H9 (cell line): Measurements from ENCODE around the gene LOXL1. TPM values are rescaled to one million over a fixed set of nuclear protein-coding genes. Genes with fewer than 3 reads are reported as not detected.

Experiments used
- DNase-seq: peaks from one replicate; pipeline ENCODE4 v3.0.0-alpha.2; 2017
- H2AFZ ChIP-seq: one replicate; pipeline ENCODE4 v1.6.1; 2013; ENCODE audit warnings: mild to moderate bottlenecking, low read length, control low read depth, moderate library complexity
- H2AK5ac ChIP-seq: 2 replicates; pipeline ENCODE4 v1.6.1; 2013; ENCODE audit warnings: low read length, control low read depth, mixed read lengths; ENCODE audit not compliant: insufficient read length
- H2BK120ac ChIP-seq: one replicate; pipeline ENCODE4 v1.6.1; 2013; ENCODE audit warnings: low read depth, mild to moderate bottlenecking, low read length, control low read depth, inconsistent platforms; ENCODE audit not compliant: poor library complexity, severe bottlenecking
- H2BK12ac ChIP-seq: 2 replicates; pipeline ENCODE4 v1.6.1; 2013; ENCODE audit warnings: low read length, control low read depth, mixed read lengths, low read depth; ENCODE audit not compliant: insufficient read length
- H2BK15ac ChIP-seq: 2 replicates; pipeline ENCODE4 v1.6.1; 2013; ENCODE audit warnings: low read depth, low read length, control low read depth
- H2BK20ac ChIP-seq: one replicate; pipeline ENCODE4 v1.6.1; 2013; ENCODE audit warnings: low read depth, mild to moderate bottlenecking, low read length, control low read depth, inconsistent platforms; ENCODE audit not compliant: poor library complexity, severe bottlenecking
- H2BK5ac ChIP-seq: 2 replicates; pipeline ENCODE4 v1.6.1; 2013; ENCODE audit warnings: low read length, control low read depth, mixed read lengths; ENCODE audit not compliant: insufficient read length
- H3K14ac ChIP-seq: 2 replicates; pipeline ENCODE4 v1.6.1; 2013; ENCODE audit warnings: low read length, control low read depth; ENCODE audit not compliant: insufficient read depth
- H3K18ac ChIP-seq: 2 replicates; pipeline ENCODE4 v1.6.1; 2013; ENCODE audit warnings: low read depth, mild to moderate bottlenecking, mixed read lengths, low read length, control low read depth; ENCODE audit not compliant: insufficient read length
- H3K23ac ChIP-seq: 2 replicates; pipeline ENCODE4 v1.6.1; 2013; ENCODE audit warnings: low read length, control low read depth, mixed read lengths, low read depth; ENCODE audit not compliant: insufficient read length
- H3K23me2 ChIP-seq: 2 replicates; pipeline ENCODE4 v1.6.1; 2013; ENCODE audit warnings: low read depth, mild to moderate bottlenecking, mixed read lengths, low read length, control low read depth; ENCODE audit not compliant: insufficient read length, poor library complexity, severe bottlenecking
- H3K27ac ChIP-seq: 2 replicates; pipeline ENCODE4 v1.5.1; 2013; ENCODE audit warnings: low read length, control low read depth, mixed read lengths, low read depth; ENCODE audit not compliant: insufficient read length
- H3K27me3 ChIP-seq: 2 replicates; pipeline ENCODE4 v1.6.1; 2013; ENCODE audit warnings: low read length, control low read depth, inconsistent platforms; ENCODE audit not compliant: insufficient read depth
- H3K4ac ChIP-seq: 2 replicates; pipeline ENCODE4 v1.6.1; 2013; ENCODE audit warnings: low read depth, mild to moderate bottlenecking, control low read depth, inconsistent platforms, low read length, moderate library complexity
- H3K4me1 ChIP-seq: 2 replicates; pipeline ENCODE4 v1.6.1; 2013; ENCODE audit warnings: low read length, control low read depth, inconsistent platforms; ENCODE audit not compliant: insufficient read depth
- H3K4me2 ChIP-seq: 2 replicates; pipeline ENCODE4 v1.6.1; 2013; ENCODE audit warnings: low read length, control low read depth, mixed read lengths; ENCODE audit not compliant: insufficient read length, insufficient read depth
- H3K56ac ChIP-seq: 2 replicates; pipeline ENCODE4 v1.6.1; 2013; ENCODE audit warnings: low read depth, mild to moderate bottlenecking, mixed read lengths, low read length, control low read depth; ENCODE audit not compliant: insufficient read length
- H3K79me1 ChIP-seq: 2 replicates; pipeline ENCODE4 v1.6.1; 2013; ENCODE audit warnings: low read depth, mild to moderate bottlenecking, moderate library complexity, low read length, control low read depth, inconsistent platforms; ENCODE audit not compliant: insufficient read depth, poor library complexity, severe bottlenecking
- H3K79me2 ChIP-seq: 2 replicates; pipeline ENCODE4 v1.6.1; 2013; ENCODE audit warnings: low read length, control low read depth, inconsistent platforms; ENCODE audit not compliant: insufficient read depth
- H3K9ac ChIP-seq: 2 replicates; pipeline ENCODE4 v1.6.1; 2013; ENCODE audit warnings: low read length, control low read depth, mixed read lengths; ENCODE audit not compliant: insufficient read length; ENCODE audit errors: extremely low read depth
- H3K9me3 ChIP-seq: one replicate; pipeline ENCODE4 v1.6.1; 2013; ENCODE audit warnings: low read depth, low read length, inconsistent platforms; ENCODE audit not compliant: control insufficient read depth
- H3T11ph ChIP-seq: one replicate; pipeline ENCODE4 v1.6.1; 2013; ENCODE audit warnings: mild to moderate bottlenecking, low read length, control low read depth, inconsistent platforms
- H4K20me1 ChIP-seq: one replicate; pipeline ENCODE4 v1.6.1; 2013; ENCODE audit not compliant: control insufficient read depth, insufficient read length, insufficient read depth
- H4K5ac ChIP-seq: 2 replicates; pipeline ENCODE4 v1.6.1; 2013; ENCODE audit warnings: low read depth, mild to moderate bottlenecking, mixed read lengths, low read length, control low read depth; ENCODE audit not compliant: insufficient read length
- H4K8ac ChIP-seq: replicated peaks from 2 replicates; pipeline ENCODE4 v1.6.1; 2013; ENCODE audit warnings: low read length, control low read depth, mixed read lengths, low read depth; ENCODE audit not compliant: insufficient read length
- H4K91ac ChIP-seq: 2 replicates; pipeline ENCODE4 v1.6.1; 2013; ENCODE audit warnings: low read depth, mild to moderate bottlenecking, moderate library complexity, mixed read lengths, low read length, control low read depth; ENCODE audit not compliant: insufficient read length
- H3K27ac Mint-ChIP-seq, 3 experiments: 2 replicates in 2 of 3; 3 replicates in 1 of 3; pipeline ENCODE4 v1.8.0; 2020 to 2021; ENCODE audit warnings: mixed read lengths in 3 of 3, mild to moderate bottlenecking in 1 of 3, moderate library complexity in 1 of 3
- H3K27me3 Mint-ChIP-seq: 2 replicates; pipeline ENCODE4 v1.8.0; 2021; ENCODE audit warnings: low read depth, mild to moderate bottlenecking, moderate library complexity, mixed read lengths
- H3K36me3 Mint-ChIP-seq, 3 experiments: 2 replicates in 2 of 3; 3 replicates in 1 of 3; pipeline ENCODE4 v1.8.0; 2020 to 2021; ENCODE audit warnings: low read depth in 3 of 3, mixed read lengths in 3 of 3; ENCODE audit not compliant: insufficient read depth in 1 of 3
- H3K4me1 Mint-ChIP-seq, 2 experiments: 2 replicates each; pipeline ENCODE4 v1.8.0; 2020; ENCODE audit warnings: mixed read lengths in 2 of 2
- H3K4me3 Mint-ChIP-seq, 2 experiments: 2 replicates in 1 of 2; 3 replicates in 1 of 2; pipeline ENCODE4 v1.8.0; 2020 to 2021; ENCODE audit warnings: mild to moderate bottlenecking in 2 of 2, mixed read lengths in 2 of 2, moderate library complexity in 1 of 2
- H3K9me3 Mint-ChIP-seq, 2 experiments: 2 replicates in 1 of 2; 3 replicates in 1 of 2; pipeline ENCODE4 v1.8.0; 2020; ENCODE audit warnings: mild to moderate bottlenecking in 2 of 2, mixed read lengths in 2 of 2, moderate library complexity in 1 of 2
- WGBS: extraction: QIAGEN DNeasy Blood & Tissue Kit; methylation state at CpG from one replicate; pipeline ENCODE4 v1.1.7; 2013; ENCODE audit warnings: missing lambda C conversion rate, low lambda C conversion rate, mixed read lengths; ENCODE audit not compliant: insufficient read length; ENCODE audit errors: extremely low coverage; 5-methylcytosine and 5-hydroxymethylcytosine counted together
- total RNA-seq: library from RNA; stranded (reverse); gene quantifications from 2 replicates; pipeline ENCODE4 v1.2.1, GENCODE V29; 2021
- TF ChIP-seq, protein P1 (sequence below): fragments of 200-600 bp; sonication (generic); conservative IDR thresholded peaks from 3 replicates; pipeline ENCODE4 v1.8.0; 2021; ENCODE audit warnings: antibody characterized with exemption, mild to moderate bottlenecking

The LOXL1 gene
- total RNA-seq, 1 experiment from 2014 or later: 9.1 TPM

DNA sequence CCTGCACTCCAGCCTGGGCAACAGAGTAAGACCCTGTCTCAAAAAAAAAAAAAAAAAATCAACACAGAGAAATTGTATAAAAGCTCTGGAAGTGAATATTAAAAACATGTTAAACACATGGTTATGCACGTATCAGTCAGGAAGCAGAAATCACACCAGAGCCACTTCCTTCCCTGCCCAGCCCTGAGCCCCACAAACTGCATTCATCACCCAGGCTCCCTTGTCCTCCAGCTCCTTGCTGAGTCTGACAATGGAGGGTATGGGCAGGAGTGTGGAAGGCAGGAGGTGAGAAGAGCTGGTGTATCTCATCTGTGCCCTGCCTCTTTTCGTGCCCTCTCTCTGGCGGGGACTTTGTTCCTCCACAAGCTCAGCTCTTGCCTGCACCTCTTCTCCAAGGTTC is 12.1 kb upstream of the LOXL1 start:
- Mint-ChIP-seq H3K27me3 (no peaks in the 10 kb centered on the region), H3K9me3 (peaks cover 8 to 16% of the 10 kb centered on the region in 2 experiments; a peak in 4 of 5 replicates)

More for the DNA sequence above, 12.1 kb upstream of the LOXL1 start:
- no peak overlapping the region for H3K4ac ChIP-seq
- H3K9me3 ChIP-seq: no peaks in the 10 kb centered on the region
- H3K79me1 ChIP-seq: no peaks in the 10 kb centered on the region
- DNase-seq: no peak
- no peaks in the 10 kb centered on the region for H4K20me1 ChIP-seq
- H3K4me3 Mint-ChIP-seq: no peak overlapping the region
- H4K5ac ChIP-seq: no peak overlapping the region
- H3K79me2 ChIP-seq: no peaks in the 10 kb centered on the region
- peak overlapping the region; percentile 12; the same call in 1 of the 2 replicates for H3K14ac ChIP-seq
- no peak overlapping the region for H3K56ac ChIP-seq
- H3T11ph ChIP-seq: no peak overlapping the region
- no peak overlapping the region for H3K27ac ChIP-seq
- no peak overlapping the region for H2AK5ac ChIP-seq
- H3K36me3 Mint-ChIP-seq: peaks cover 22 to 28% (median 24%) of the 10 kb centered on the region in 3 experiments
- H3K23ac ChIP-seq: no peak overlapping the region
- WGBS: no CpG with 5 or more reads among the region's 3 CpGs
- no peak overlapping the region for H4K91ac ChIP-seq
- no peak overlapping the region for H3K4me2 ChIP-seq
- H2BK20ac ChIP-seq: no peak overlapping the region
- TF ChIP-seq, protein P1, sequence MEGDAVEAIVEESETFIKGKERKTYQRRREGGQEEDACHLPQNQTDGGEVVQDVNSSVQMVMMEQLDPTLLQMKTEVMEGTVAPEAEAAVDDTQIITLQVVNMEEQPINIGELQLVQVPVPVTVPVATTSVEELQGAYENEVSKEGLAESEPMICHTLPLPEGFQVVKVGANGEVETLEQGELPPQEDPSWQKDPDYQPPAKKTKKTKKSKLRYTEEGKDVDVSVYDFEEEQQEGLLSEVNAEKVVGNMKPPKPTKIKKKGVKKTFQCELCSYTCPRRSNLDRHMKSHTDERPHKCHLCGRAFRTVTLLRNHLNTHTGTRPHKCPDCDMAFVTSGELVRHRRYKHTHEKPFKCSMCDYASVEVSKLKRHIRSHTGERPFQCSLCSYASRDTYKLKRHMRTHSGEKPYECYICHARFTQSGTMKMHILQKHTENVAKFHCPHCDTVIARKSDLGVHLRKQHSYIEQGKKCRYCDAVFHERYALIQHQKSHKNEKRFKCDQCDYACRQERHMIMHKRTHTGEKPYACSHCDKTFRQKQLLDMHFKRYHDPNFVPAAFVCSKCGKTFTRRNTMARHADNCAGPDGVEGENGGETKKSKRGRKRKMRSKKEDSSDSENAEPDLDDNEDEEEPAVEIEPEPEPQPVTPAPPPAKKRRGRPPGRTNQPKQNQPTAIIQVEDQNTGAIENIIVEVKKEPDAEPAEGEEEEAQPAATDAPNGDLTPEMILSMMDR: no peak
- no peak overlapping the region for H2BK15ac ChIP-seq
- H2BK120ac ChIP-seq: no peak overlapping the region
- no peak overlapping the region for H2AFZ ChIP-seq
- peaks cover 14 to 15% of the 10 kb centered on the region in 2 experiments for H3K4me1 Mint-ChIP-seq
- no peaks in the 10 kb centered on the region; the same call in 1 of the 2 replicates for H3K4me1 ChIP-seq
- H3K27me3 ChIP-seq: no peaks in the 10 kb centered on the region
- peak overlapping the region; percentile 75 for H4K8ac ChIP-seq
- no peak overlapping the region for H2BK5ac ChIP-seq
- H2BK12ac ChIP-seq: no peak overlapping the region
- H3K23me2 ChIP-seq: no peaks in the 10 kb centered on the region
- no peak overlapping the region for H3K18ac ChIP-seq
- H3K9ac ChIP-seq: no peak overlapping the region
- H3K27ac Mint-ChIP-seq: no peak overlapping the region
